NCI-H128 (cell line): Measurements from ENCODE around the gene TF.

Source experiments
- DNase-seq: peaks from one replicate; lab custom pipeline; 2025; ENCODE audit not compliant: unreplicated experiment; lab: John Stamatoyannopoulos, UW

Gene TF

DNA sequence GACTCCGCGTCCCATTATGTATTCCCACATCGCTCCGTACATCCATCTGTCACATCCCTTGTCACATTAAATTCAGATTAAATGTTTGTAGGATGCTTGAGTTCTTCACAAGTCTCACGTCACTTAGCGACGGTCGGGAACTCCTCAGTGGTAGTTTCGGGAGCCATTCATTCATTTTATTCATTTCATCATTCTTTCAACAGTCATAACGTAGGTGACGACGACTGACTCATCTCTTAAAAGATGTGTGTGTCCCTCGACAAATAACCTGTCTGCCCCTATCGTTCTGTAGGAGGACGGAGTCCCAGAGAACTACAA is 59.1 kb downstream of the TF start:
- DNase-seq = no peak

DNA sequence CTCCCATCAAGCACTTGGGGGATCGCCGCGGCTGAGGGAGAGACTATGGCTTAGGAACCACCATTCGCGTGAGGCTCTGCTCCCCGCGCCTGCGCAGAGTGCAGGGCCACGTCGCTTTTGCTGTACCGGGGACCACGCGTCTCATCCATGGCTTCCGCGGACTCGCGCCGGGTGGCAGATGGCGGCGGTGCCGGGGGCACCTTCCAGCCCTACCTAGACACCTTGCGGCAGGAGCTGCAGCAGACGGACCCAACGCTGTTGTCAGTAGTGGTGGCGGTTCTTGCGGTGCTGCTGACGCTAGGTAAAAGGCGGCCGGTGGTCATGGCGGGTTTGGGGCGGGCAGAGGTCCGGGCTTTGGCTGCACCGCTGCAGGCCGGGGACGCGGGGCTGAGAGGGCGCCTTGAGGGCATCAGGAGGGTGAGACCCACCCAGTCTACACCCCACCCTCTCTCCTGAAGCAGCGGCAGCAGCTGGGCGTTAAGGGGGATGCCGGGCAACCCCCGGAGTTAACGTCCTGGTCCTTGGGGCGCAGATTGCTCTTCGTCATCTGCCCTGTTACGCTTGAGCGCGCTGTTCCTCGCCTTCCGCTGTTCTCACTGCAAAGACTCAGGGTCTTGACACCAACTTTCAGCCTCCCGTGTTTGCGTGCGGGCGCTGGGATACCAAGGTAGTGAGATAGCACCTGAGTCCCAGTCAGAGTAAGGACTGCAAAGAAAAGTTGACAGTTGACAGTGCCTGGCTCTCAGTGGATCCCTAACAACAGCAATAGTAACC is 59.7 kb downstream of the TF start, which contains the start of gene SRPRB:
Gene SRPRB (plus strand): TSS at position 114 of the 774 bp plus-strand sequence. CDS start 34 bp downstream, at position 148.
- peak; percentile 92 for DNase-seq

DNA sequence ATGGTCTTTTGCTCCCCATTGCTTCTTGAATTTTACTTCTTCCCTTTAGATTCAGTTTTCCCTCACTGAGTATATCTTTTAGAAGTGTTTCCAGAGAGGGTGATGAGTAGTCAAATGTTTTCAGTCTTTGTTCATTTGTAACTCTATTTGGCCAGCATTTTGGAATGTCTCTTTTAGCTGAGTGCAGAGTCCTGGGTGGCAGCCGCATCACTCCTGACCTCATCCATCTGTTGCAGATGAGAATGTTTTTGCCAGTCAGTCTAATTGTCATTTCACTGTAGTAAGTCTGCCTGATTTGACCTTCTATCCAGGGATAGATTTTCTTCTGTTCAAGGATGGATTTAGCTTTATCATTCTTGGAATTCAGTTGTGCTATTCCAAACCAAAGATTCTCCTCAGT is 66.7 kb downstream of the TF start:
- DNase-seq = no peak

DNA sequence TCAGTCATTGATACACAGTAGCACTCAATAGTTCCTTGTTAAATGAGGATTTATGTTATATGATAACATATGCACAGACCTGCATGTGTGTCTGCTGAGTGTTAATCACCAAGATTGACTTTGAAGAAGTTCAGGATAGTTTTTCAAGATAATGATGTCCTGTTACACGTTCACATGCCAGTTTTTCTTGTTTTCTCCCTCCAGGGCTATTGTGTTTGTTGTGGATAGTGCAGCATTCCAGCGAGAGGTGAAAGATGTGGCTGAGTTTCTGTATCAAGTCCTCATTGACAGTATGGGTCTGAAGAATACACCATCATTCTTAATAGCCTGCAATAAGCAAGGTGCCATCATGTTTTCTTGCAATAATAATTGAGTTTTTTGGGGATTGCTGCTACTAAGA is 69.2 kb downstream of the TF start:
- DNase-seq = no peak

DNA sequence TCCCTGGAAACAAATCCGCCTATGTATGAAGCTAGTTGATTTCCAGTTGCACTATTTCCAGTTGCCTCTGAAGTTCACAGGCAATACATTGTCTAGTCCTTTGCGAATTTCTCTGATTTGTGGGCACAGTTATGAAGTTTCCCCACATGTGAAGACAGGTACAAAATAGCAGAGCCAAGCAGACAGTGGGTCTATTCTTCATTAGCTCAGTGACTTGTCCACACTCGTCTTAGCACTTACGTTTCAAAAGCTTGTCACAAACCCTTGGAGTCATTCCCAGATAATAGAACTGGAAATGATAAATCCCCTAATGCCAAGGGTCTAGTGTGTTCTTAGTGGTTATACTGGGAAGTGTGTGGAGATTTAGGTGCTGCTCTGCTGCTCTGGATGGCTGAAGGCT is 73.9 kb downstream of the TF start:
- no peak for DNase-seq

DNA sequence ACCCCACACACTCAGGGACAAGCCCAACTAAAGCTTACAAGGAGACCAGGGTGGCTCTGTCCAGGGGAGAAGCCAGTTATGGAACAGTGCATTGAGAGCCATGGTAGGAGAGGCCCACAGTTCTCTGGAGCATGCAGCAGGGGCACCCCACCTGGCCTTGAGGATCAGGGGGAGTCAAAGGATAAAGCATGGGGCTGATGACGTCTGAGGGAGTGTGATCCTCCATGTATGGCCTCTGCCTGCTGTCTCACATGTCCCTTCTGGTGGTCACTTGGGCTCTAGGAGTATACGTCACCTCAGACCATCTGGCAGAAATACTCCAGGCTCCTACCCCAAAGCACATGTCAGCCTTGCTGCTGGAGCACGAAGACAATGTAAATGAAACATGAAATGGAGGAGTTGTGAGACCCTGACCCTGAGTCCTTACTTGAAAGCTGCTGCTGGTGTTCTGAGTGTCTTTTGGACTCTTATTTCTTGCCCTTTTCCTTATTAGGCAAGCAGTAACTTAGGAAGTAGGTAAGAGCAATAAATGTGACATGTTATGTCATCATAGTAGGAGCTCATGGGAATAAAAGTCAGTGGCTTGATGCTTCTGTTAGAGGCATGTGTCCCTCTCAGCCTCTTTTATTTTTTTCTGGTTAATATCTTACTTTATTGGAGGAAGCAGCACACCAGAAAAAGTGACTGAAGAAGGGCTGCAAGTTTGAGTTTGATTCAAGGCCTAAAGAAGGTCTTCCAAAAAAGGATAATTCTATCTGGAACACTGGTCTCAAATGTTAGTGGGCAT is 74.9 kb downstream of the TF start:
- no peak for DNase-seq

DNA sequence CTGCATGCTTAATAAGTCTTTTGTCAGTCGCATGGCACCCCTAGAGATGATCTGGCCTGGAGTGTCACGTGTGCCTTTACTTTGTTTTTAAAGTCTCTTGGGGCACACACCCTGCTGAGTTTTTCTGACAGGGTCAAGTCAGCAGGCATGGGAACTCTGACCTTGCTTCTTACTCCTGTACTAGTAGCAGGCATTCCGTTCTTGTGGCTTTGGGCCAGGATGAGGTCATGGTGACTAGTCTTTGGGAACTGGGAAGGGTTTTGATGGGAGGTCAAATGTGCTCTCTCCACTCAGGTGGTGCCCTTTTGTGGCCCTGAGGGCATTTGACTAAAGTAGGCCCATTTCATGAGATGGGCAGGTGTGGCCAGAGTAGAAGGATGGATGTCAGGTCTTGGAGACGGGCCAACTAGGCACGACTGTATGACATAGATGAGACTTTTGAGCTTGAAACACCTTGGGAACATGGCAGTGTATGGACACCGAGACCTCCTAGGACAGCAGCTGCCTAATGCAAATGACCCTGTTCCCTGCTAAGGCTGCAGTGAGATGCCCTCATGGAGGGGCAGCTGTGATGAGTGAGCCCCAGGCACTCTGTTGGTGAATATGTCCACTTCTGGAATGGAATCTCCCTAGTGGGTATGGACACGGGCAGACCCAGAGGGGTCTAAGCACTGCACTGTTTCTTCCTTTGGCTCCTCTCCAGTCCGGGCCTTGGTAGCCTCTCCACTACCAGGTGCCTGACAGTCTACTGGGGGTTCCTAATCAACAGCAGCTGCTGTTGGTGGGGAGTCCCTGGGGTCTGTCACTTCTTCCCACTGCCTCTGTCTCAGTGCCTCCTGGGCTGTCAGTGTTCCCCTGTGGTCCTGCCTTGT is 75.8 kb downstream of the TF start:
- DNase-seq = no peak

DNA sequence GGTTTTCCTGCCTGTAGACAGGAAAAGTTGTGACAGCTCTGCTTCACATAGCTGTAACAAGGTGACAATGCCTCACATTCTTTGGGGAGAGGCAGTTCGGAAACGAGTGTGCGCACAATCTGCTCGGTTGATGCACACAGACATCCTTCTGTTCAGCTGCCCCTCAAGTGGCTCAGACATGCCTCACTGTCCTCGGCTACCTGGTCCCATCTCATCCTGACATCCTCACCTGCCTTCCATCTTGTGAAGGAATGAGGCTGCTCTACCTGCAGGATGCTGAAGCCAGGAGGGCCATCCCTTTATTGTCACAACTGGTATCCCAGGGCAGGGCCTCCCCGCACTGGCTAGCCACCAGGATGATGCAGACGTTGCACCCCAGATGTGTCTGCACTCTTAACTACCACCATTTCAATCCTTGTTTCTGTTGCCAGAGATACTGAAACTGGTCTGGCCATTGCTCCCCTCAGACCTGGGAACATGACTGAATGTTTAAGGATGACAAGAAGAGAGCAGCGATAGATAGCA is 78.8 kb downstream of the TF start:
- DNase-seq = no peak

DNA sequence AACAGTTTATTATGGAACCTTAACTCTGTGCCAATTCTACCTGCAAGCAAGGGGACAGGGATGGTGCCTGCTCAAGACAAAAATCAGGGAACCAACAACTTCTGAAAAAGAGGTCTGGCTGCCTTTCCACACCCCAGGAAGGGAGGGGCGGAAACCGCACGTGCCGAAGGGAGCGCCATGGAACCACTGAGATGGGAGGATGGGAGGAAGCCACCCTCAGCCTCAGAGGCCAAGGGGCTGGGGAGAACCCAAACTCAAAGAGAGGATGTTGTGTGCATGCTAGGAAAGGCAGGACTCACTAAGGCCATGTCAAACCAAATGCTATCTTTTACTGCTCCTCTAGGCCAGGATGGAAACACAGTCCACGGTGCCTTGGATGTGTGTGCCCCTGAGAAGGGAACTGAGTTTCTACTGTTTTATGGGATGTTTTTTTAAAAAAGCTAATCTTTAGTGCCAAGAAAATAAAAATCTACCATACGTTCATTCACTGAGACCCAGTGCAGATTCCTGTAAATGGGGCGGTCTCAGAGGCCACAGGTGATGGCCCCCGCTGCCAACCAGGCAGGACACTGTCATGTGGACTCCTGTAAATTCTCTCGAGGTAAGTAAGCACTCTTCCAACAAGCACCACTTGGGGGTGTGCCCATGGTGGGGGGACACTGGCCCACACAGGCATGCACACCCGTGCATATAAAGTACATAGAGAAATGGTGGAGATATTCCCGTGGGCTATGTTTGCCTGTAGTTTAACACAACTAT is 80.0 kb downstream of the TF start:
- no peak for DNase-seq

DNA sequence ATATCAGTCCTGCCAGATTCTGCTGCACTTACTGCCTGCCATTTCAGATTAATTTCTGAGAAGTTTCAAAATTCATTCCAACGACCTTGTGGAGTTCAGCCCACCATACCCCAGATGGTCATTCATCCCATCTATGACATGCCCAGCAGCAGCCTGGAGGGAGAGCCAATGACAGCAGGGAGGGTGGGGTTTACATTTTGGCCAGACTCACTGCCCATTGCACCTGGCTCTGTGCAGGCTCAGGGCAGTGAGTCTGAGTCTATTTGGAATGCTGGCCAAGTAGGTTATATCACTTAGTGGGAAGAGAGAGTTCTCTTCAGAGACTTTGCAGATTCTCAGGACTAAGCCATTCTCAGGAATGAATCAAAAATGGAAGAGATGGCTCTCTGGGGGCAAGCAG is 80.9 kb downstream of the TF start:
- DNase-seq = no peak

DNA sequence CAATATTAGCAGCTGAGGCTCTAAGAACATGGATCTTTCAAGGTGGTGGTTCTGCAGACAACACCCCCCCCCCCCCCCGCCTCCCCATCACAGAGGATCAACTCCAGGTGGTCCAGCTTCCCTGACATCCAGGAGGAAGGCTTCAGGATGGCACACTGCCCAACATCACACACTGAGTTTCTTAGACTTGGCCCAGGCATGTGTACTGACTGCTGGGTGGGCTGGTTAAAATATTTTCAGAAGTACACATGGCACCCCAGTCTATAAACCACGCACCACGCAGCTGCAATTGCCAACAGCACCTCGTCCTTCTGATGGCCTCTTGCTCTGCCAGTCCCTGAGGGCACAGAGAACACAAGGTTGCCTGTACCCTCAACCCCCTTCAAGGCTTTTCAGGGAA is 81.5 kb downstream of the TF start:
- DNase-seq = no peak

DNA sequence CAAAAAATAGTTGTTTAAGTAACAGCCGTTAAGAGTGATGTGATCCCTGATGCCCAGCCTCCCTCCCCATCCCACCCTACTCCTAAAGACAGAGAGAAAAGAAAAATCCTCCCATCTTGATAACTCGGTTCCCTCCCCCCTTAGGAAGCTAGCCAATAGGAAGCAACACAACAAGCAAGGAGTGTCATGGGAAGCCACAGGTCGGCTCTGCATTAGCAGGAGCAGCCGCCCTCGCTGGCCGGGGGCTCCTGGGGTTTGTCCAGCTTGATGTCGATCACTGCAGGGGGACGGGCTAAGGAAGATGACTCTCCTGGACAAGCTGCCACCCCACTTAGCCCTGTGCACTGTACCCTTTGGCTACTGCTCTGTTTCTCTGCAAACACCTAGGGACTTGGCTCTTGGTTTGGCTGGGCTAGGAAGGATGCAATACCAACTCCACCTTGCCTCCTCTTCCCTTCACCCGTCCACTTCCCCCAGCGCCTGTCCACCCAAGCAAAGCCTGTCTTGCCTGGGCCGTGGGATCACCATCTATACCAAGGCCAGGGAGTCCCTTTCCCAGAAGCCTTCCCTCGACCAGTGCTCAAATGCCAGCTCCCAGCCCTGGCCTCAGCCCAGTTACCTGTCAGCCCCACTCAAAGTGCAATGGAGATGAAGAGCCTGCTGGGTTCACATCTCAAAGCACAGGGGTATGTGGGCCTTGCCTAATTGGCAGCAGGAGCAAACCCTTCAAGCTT is 82.5 kb downstream of the TF start:
- no peak for DNase-seq

DNA sequence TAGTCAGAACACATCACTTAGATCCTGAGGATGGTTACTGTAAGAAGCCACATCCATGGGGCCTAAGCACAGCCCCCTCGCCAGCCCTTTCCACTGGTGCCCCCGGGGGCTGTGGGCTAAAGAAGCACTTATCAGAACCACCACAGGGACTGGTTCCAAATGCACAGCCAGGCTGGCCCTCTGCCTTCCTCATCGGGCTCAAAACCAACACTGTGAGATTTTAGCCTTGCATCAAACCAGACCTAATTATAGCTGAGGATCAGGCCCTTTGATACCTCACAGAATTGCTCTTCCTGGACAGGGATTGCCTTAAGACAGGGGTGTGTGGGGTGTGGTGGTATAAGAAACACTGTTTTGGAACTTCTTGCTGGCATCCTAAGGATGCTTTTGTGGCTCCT is 83.1 kb downstream of the TF start:
- no peak for DNase-seq

DNA sequence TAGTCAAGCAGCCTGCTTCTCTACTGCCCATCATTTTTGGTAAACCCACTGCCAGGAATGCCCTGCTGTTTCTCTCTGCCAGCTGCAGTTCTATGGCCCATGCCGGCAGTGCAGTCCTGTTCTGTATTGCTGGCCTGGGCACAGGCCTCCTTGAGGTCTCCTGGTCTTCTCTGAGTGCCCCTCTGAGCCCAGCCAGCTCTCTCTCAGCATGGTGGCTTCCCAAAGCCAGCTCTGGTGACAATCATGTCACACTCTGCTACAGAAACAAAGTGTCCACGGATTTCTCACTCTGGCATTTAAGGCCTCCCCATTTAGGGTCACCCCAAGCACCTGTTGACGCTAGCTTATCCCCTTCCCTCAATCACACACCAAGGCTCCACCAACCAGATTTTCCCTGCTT is 83.9 kb downstream of the TF start:
- no peak for DNase-seq

DNA sequence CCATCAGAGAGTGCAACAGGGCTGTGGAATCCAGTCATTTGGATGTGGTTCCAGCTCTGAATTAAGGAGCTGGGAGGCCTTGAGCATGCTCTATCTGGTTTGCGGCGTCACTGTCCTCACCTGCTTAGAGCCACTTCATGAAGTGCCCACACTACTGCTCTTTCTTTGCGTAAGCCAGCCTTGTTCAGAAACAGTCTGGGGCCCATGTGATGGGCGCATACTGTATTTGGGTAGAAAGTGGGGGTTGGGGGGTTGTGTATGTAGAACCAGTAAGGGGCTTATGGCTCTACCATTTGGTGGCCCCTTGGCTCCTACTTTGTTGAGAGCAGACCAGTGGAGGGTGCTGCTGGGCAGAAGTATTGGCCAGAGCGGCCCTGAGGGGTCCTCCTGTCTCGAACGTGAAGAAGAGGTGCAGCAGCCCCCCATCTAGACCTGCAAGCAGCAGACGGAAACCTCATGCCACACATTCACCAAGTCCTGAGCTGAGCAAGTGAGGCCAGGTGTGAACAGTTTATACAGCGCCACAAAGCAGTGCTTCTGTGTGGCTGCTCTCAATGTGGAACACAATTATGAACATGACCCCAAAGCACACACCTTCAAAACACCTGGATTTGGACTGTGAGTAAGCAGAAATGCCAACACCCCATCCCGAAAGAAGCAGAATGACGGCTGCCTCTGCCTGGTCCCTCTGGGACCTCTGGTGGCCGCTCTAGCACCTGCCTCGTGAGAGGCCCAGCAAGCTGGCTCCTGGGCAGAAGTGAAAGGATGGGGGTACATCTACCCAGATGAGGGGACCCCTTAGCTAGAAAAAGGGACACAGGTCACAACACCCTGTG is 86.0 kb downstream of the TF start:
- DNase-seq = no peak

DNA sequence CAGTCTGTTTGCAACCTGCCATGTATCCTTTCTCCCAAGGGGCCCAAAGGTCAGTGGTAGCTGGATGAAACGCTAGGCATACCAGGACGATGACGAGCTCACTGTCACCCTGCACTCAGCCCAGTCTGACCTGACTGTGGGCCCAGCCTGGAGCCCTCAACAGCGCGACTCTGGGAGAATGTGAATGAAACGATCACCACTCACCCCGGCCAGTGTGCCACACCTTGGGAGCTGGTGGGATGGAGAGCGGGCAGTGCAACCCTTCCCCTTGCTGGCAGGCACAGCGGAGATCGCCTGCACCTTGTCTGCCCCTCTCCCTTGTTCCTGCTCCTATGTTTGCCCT is 86.6 kb downstream of the TF start:
- DNase-seq = no peak

DNA sequence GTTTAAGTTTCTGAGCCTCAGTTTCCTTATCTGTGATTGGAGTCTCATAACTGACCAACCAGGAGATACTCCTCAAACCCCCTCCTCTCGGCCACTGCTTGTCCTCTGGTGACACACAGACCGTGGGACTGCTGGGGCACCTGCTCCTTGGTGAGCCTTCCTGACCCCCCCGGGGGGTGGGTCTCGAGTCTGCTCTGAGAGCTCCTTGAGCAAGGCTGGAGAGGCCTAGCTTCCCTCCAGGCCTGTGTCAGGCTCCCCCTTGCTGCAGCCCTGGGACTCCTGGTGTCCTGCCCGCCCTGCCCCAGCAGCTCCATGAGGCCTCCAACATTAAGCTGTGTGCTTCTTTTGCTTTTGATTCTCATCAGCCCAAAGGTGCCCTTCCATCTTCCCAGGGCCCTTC is 87.1 kb downstream of the TF start:
- no peak for DNase-seq

DNA sequence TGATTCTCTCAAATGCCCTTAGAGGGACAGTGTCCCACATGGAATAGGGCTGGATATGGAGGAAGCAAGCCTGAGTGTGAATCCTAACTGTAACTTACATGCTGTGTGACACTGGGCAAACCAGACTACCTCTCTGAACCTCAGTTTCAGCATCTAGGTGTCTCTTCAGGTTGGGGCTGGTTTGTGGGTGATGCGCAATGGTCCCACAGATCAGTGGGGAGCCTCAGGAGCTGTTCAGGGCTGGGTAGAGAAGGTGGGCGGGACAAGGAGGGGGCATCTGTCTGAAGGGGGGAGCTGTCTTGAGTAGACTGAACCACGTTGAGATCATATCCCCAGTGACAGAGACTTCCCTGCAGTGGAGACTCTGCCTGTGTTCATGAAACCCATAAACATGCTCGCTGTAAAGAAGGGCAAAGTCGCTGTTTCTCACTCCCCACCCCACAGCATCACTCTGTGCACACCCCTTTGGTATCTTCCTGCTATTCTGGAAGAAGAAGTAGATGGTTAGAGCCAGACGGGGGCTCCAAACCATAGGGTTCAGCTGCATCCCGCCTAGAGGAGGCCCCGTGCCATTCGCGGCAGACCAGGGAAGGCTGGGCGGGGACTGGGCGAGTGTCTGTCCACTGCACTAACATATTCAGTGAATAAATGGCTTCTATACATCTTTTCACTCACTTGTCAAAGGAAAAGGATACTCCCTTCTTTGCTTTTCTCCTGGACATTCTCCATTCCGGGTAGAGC is 87.9 kb downstream of the TF start:
- no peak for DNase-seq
